NCI-H526 (cell line): ENCODE results near the gene KDM4B.
"Not testable (repeated sequence)": the region's sequence is repeated elsewhere in the genome, so short reads cannot be mapped to it uniquely, and the experiment has no call there.

Experiments
- DNase-seq, 2 experiments: peaks; one replicate each; lab custom pipeline; 2025; lab: John Stamatoyannopoulos, UW

Gene KDM4B

DNA sequence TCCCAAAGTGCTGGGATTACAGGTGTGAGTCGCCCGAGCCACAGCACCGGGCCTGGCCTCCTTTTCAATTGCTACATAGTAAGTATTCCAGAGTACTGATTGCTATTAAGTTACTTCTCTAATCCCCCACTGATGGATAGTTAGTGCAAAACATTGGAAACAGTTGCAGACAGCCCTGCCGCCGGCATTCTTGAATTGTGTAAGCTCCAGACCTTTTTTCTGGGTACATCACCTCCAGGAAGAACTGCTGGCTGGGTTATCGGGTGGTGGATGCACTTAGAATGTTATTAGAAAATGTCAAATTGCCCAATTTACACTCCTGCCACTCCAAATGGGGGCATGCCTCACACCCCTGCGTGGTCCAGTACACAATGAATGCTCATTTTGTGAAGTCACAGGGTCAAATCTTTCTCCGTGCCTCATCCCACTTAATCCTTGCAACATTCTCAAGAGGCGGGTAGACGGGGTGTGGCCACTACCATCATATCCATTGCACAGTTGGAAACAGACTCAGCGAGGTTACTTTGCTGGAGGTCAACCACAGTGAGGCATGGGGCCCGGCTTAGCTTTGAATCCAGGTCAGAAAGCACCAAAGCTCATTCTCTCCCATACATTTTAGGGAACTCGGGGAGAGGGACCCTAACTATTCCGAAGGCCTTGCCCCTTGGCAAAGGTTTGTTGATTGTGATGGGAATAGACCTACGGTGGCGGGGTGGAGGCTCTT lies 1.0 kb upstream of the KDM4B start:
- no peak for DNase-seq

DNA sequence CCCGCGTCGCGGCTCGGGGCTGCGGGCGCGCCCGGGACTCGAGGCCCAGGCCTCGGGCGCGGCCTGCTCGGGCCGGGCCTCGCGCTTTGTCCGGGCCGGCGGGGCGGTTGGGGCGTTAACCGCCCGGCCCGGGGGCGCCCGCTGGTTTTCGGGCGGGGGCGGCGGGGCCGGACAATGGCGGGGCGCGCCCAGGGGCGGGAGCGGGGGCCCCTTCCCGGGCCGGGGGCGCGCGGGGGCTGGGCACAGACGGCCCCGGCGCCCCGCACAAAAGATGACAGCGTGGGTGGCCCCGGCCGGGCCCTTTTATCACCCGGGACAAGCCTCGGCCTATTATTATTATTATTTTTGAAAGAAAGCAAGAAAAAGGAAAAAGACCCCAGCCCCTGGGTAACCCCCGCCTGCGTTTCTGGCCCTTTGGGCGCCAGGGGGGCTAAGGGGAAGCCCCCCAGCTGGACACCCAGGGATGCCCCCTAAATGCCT lies 419 bp downstream of the KDM4B start:
- DNase-seq = no peak

DNA sequence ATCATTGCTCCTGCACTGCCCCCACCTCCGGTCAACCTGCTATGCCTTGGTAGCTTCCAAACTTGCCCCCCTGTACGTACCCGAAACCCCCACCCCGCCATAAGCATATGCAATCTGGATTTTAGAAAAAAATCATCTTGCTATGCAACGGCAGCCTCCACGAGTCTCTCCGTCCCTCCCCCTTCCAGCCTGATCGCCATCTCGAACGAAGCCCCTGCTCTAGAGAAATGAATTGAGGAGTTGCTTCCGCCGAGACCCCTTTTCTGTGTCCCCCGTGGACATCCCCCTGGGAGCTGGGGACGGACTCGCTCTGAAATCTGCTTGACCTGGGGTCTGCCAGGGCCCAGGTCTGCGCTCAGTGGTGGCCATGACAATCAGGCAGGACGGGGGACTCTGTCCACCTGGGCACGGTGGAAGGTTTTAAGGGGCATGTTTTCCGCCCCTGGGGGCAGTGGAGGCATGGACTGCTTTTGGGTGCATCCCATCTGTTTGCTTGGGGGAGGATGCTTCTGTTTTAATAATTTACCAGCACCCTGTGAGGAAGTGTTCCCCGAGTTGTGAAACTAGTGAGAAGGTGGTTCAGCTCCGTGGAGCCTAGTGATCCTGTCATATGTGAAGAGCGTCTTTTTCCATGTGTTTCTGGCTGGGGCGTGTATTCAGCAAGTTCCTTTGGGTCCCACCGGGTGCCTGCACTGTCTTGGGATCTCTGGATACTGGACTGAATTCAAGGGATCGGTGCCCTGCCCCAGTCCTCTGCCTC lies 1.0 kb downstream of the KDM4B start:
- no peak for DNase-seq

DNA sequence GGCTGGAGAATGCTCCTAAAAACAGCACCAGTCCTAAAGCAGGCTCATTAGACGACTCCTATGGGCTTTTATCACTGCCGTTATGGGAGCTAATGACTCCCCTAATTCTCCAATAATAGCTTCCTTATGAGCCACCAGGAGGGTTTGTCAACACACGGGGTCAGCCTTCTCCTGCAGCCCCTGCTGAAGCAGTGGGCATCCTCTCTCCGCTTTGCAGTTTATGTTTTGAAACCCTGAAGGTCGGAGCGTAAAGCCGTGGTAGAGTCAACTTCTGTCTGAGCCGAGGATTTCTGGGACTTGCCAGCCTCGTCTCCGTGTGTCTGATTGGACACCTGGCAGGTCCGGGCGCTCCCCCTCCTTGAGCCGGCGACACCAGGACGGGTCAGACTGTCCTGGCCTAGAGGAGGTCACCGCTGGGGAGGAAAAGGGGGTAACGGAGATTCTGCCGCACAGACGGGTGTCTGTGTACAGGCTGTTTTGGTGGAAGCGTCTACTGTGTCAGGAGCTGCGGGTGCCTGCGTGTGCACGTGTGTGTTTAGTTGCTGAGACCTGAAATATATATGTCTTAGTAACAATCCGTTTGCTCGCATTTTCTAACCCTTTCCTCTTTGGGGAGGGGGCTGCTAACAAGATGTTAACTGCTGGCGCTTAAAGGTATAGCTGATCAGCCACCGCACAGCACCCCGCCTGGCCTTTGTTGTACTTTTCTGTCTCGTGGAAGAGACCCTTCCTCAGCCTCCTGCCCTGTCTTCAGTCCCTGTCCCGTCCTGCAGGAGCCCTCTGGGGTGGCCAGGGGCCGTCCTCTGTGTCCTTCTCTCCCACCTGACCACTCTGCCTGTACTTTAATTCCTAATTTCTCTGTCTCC lies 1.9 kb downstream of the KDM4B start:
- DNase-seq = no peak

DNA sequence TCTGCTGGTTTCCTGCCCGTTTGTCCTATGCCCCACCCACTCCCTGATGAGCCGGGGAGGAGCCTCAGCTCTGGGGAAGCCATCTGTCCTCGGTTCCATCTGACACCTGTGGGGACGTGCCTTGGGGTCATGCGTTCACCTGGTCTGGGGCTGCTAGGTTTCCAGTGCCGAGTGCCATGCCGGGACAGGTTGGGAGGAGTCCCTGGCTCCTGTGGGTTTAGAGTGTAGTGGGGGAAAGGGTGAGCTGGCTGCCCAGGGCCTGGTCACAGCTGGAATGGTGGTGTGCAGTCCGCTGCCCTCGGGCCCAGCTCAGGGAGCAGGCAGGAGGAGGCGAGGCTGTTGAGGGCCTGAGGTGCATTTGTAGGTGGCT lies 2.5 kb downstream of the KDM4B start:
- DNase-seq = peak in 1 of 2 experiments; percentile 48

DNA sequence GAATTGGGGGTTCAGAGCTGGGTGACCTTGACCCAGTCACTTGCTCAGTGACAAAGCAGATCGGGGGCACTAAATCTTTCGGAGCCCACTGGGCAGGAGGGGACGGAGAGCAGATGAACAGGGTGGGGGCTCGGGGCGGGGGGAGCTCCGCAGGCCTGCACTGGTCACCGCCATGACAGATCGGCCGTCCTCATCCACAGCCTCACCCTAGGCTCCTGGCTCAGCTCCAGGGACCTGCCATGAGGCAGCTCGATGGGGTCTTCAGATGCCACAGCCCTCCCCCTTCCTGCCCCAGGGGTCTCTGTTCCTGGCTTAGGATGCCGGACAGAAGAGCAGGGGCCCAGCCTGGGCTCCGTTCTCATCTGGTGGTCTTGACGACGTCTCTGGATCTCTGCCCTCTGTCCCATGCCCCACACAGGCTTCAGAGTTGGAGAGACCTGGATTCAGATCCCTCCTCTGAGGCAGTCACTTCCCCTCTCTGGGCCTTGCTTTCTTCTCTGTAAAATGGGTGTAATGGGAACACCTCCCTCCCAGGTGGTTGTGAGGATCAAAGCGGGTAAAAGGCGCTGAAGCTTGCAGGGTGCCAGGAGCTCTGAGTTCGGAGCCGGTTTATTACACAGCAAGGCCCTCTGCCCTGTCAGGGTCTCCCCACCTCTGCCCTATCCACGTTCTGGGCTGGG lies 3.0 kb downstream of the KDM4B start:
- DNase-seq = no peak

DNA sequence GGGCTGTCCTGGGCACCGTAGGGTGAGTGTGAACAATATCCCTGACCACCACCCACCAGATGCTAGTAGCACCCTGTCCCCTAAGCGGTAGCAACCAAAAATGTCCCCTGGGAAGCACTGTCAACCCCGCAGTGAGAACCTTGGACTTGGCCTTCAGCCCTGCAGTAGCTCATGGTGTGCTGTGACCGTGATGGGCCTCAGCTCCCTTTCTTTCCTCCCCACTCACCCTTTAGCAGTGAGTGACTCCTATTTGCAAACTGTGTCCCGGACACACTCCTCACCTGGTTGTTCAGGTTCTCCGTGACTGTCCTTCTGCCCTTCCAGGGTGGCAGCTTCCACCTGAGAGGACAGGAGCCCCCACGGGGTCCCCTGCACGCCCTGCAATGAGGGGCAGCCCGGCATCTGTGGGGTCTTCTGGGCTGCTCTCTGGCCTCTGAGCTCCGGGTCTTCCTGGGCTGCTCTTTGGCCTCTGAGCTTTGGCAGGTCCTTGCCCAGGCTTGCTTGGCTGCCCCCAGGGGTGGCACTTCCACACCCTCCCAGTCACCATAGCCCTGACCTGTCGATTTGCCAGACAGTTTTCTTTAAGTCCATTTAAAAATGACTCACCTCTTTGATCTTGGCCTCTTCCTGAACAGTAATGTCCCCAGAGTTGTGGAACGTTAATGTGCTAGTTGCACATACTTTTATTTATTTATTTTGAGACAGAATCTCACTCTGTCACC lies 3.8 kb downstream of the KDM4B start:
- no peak for DNase-seq

DNA sequence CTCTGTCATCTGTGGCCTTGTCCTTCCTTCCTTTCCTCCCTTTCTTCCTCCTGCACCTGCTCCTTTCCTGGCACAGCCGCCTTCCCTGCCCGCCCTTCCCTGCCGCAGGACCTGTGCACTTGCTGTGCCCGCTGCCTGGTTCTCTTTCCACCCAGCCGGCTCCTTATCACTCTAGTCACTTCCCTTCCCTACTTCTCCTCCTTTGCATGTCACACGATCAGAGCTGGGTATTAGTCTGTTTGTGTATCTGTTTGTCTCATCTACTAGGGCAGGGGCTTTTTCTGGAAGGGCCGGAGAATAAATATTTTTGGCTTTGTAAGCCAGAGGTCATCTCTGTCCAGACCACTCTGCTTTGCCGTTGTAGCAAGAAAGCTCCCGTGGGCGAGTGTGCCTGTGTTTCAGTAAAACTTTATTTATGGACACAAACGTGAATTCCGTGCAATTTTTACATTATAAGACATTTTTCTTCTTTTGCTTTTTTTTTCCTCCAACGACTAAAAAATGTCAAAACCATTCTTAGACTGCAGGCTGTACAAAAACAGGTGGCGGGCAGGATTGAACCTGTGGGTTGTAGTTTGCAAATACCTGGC lies 6.1 kb downstream of the KDM4B start:
- no peak for DNase-seq

DNA sequence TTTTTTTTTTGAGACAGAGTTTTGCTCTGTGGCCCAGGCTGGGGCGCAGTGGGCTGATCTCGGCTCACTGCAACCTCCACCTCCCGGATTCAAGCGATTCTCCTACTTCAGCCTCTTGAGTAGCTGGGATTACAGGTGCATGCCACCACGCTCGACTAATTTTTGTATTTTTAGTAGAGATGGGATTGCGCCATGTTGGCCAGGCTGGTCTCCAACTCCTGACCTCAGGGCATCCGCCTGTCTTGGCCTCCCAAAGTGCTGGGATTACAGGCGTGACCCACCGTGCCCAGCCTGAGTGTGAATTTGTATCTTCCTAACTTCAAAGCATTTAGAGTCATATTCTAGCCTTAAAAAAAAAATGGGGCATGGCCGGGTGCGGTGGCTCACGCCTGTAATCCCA lies 6.7 kb downstream of the KDM4B start:
- DNase-seq = not testable (repeated sequence)

DNA sequence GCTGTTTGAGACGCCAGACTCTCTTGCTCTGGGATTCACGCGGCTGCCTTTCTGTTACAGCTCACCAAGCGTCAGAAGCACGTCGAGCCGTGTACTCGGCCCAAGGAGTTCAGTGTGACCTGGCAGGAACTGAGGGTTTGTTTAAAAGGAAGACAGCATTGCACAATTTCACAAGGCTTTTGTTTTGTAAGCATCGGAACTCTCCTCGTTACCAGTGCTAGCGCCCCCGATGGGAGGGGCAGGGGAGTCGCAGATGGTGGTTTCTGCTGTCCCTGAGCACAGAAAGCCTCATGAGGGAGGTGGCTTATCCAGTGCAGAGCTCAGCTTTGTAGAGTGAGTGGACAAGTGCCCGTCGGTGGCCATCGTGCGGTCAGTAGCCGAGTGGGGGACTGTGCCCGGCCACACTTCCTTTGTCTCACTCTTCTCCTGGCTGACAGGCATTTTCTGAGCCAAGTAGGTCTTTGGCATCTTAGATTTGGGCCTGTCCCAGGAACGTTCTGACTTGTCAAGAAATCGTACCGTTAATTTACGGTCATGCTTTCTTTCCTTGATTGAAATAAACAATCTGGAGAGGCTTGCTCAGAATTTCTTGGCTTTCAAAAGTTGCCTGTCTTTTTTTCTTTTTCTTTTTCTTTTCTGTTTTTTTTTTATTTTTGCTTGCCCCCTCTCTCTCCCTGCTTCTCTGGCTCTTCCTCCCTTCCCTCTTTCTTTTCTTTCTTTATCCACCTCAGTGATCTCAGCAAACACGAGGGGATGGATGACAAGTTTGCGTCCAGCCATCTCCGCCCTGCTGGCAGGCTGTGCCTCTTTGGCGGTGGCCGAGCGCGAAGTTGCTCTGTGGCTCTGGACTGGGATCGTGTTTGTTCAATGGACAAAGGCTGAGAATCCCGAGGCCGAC lies 7.7 kb downstream of the KDM4B start:
- peak in 1 of 2 experiments; percentile 12 for DNase-seq

DNA sequence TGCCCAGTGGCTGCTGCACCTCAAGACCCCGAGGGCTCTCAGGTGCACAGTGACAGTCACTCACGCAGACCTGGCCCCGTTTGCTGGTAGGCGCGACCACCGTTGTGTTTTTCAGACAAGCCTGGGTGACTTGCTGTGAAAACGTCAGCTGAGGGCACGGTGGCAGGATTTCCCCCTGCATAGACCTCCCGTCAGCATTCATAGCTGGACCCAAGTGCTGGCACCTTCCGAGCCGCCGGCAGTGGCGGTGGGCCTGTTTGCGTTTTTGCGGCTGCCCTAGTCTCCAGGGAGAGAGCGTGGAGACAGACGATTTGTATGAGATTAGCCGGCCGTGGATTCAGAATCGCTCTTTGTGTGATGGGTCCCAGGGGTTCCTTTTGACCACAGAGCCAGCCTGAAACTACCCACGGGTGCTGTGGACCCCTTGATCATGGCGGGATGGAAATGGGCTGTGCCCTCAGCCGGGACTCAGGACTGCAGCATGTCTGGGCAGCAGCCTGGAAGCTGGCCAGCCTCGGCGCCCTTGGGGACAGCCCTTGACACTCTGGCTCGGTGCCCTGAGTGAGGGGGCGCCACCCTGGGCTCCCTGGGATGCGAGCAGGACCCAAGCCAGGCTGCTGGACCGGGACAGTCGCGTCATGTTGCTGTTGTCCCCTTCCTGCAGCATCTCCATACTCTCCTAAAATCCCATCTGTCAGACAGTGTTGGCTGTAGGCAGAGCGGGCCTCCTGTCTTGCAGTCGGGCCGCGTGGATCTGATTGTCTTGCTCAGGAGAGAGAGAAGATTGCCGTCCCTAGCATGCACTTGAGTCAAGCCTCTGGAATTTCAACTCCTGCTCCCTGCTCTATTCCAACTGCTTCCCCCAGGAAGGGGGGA lies 8.6 kb downstream of the KDM4B start:
- DNase-seq = peak; percentile 25 to 48

DNA sequence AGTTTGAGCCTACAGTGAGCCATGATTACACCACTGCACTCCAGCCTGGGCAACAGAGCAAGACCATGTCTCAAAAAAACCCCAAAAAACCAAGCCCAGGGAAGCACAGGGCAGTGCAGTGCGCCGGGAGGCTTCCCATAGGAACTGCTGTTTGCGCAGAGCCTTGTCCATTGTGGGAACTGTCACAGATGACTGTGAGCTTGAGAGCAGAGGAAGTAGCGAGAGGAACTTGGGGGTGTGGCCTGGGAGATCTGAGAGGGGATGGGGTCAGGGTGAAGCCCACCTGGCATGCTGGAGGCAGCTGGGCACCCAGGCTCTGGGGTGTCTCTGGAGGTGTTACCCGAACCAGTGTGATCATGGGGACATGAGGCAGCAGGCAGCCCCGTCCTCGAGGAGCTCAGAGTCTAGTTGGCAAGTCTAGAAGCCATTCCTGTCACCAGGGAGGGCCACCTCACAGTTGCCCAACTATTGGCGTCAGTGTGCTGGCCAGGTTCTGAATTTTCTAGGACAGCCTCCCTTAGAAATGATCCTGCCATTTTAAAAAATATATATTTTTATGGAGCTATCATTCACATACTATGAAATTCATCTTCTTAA lies 10.4 kb downstream of the KDM4B start:
- DNase-seq = no peak

DNA sequence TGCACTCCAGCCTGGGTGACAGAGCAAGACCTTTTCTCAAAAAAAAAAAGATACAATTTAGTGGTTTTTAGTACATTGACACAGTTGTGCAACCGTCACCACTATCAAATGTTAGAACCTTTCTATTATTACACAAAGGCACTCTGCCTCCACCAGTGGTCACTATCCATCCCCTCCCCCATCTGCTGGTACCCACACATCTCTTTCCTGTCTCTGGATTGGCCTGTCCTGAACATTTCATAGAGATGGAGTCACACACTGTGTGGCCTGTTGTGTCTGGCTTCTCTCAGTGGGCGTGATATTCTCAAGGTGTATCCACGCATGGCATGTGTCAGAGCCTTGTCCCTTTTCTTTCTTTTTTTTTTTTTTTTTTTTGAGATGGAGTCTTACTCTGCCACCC lies 11.2 kb downstream of the KDM4B start:
- no peak for DNase-seq

DNA sequence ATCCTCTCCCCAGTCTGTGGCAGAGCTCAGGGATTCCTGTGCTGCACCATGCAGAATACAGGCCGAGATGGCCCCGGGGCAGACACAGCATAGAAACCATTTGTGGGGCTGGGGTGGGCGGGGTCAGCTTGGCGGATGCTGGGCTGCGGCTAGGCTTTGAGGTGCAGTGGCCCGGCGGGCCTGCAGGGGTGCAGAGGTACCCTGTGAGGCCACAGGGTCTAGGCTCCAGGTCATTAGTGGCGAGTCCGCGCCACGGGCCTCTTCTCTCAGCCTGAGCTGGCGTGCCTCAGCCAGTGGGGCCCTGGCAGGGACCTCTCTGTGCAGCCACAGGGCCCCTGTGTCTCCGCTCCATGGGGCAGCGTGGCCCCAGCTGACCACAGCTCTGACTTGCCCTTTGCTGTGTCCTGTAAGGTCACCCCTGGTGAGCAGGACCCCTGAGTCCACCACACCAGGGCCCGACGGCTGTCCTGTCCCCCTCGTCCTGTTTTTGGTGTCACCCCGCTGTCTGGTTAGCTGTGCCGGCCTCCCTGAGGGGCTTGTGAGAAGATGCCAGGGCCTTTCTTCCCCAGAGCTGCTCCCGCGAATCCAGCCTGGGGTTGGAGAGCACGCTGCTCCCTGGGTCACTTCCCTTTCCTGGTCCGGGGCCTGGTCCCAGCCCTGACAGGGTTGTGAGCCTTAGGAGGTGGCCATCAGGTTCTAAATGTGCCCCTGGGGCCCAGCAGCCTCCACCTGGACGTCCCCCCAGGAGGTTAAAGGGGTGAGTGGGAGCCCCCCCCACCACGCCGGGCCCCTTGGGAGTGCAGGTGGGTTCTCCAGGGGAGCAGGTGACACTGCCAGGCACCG lies 12.1 kb downstream of the KDM4B start:
- no peak for DNase-seq

DNA sequence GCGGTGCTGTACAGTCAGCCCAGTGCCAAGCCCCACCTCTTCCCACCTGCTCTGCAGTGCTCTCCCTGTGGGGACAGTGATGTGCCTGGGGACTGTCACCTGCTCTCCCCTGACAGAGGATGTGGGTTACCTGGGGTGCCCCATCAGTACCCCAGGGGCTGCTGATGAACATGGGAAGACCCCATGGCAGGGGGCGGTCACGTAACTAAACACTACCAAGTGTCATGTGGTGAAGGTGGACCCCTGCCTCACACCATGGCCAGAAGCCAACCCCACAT lies 12.7 kb downstream of the KDM4B start:
- DNase-seq = no peak

DNA sequence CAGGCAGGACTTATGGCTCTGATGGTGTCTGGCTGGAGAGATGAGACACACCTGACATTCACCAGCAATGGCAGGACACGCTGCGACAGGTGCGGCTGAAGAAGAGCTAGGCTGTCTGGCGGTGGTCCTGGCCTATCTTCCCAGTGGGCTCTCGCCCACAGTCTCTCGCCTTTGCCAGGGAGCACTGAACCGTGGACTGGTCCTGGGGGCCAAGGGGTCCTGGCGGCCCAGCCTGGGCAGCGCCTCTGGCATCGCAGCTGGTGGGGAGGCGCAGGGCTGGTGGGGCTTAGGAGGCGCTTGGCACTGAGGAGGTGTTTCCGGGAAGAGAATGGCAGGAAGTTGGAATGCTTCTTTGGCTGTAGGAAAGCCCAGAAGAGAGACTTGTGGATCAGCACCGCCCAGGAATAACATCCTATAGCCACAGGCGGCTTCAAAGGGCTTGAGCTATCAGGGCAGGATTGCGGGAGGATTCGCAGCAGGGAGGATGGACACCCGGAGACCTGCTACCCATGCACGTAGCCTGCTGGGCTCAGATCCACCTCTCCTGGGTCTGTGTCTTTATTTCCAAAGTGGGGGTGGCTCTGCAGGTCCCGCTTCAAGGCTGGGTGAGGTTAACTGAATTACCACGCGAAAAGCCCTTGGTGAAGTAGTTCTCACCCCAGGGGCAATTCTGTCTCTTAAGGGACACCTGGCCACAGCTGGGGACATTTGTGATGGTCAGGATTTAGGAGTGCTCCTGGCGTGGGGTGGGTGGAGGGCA lies 14.6 kb downstream of the KDM4B start:
- DNase-seq = no peak

DNA sequence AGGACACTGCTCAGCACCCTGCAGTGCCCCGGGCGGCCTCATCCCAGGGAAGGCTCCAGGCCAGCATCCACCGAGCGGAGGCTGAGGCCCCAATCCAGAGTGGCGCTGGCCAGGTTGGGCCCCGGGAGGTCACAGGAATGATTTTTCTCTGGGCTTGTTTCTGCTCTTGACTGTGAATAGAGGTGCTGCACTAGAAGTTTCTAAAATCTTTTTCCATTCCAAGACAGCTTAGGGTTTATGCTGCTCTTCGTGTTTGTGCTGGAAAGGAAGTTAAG lies 15.1 kb downstream of the KDM4B start:
- DNase-seq = no peak
